ENCODE data around the gene ANO8.

Gene ANO8

DNA sequence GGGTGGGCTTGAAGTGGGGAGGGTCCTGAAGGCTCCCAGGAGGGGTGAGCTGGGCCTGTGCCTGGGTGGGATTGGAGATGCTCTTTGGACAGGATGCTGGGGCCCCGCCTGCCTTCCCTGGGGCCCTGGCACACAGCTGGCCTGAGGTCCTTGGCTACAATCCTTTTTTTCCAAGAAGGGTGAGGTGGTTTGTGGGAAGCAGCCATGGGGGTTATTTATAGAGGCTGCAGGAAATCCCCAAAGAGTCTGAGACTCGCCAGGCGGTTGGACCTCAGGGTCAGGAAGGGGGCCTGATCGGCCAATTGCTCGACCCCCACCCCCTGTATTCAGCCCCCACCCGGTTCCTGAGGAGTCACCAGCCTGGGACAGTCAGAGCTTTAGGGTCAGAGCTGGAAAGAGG, 12.7 kb upstream of the ANO8 start:
- no peak for DNase-seq

DNA sequence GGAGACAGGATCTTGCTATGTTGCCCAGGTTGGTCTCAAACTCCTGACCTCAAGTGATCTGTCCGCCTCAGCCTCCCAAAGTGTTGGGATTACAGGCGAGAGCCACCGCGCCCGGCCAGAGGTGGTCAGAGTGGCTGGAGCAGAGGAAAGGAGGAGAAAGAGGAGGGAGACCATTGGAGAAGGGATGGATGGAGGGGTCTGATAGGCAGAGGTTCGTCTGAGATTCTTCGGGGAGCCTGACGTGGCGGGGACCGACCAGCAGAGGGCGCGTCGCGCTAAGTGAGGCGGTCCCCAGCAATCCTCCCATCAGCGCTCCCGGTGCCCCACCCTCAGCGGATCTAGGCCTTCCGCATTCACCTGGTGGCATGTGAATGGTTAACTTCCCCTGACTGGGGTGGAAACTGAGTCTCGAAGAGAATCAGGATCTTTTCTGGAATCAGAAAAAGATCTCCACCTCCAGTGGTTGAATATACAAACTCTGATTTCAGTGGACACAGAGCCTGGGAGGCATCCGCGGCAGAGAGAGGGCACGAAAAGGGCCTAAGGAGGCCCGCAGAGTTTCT, 11.5 kb upstream of the ANO8 start:
- DNase-seq = peak; percentile 84

DNA sequence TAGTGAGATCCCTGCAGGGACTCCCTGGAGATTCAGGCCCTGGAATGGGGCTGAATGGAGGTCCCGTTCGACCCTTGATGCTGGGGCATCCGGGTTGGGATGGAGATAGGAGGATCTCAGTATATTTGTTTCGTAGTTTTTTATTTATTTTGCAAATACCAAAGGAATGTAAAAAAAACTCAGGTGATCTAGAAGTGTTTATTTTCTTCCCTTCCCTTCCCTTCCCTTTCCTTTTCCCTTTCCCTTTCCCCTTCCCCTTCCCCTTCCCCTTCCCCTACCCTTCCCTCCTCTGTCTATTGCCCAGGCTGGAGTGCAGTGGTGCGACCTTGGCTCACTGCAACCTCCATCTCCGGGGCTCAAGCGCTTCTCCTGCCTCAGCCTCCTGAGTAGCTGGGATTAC, 7.2 kb upstream of the ANO8 start:
- DNase-seq = no peak

DNA sequence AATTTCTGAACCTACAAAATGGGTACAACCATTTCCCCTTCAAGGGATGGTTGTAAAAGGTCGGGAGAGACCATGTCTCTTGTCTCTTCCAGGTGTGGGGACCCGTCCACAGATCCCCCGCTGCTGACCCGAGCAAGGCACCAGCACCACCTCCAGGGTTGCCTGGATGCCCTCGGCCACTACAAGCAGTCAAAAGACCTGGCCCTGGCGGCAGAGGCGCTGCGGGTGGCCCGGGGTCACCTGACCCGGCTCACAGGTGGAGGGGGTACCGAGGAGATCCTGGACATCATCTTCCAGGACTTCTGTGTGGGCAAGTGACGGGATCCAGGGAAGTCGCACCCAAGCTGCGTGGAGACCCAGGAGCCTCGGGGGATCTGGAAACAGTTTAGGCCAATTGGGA, 6.7 kb upstream of the ANO8 start:
- no peak for DNase-seq

DNA sequence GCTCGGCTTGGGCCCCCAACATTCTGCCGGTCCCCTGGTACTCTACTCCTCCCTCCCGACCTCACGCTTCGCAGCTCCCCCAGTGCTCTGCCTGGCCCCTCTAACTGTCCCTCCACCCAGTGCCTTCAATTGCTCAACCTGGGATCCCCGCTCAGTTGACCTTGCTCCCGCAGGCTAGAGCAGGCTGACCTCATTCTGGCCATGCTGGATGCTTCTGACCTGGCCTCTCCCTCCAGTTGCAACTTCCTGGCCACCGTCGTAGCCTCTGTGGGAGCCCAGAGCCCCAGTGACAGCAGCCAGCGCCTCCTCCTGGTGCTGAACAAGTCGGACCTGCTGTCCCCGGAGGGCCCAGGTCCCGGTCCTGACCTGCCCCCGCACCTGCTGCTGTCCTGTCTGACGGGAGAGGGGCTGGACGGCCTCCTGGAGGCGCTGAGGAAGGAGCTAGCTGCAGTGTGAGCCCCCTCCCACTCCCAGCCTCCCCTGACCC, 6.3 kb upstream of the ANO8 start:
- DNase-seq = no peak

DNA sequence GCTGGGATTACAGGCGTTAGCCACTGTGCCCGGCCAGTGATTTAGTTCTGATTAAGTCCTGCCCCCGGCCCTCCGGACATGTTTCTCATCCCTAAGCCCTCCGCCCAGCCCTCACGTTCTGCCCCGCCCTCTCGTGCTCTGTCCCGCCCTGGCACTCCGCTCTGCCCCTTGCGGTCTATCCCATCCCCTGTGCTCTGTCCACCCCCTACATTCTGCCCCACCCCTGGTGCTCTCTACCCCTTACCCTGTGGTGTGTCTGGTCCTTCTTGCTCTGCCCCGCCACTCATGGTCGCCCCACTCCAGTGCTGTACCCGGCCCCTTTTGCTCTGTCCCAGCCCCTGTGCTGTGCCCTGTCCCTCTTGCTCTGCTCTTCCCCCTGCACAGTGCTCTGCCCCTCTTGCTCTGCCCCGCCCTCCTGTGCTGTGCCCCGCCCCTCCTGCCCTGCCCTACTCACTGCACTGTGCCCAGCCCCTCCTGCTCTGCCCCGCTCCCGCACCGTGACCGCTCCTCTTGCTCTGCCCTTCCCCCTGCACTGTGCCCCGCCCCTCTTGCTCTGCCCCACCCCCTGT, 5.7 kb upstream of the ANO8 start:
- no peak for DNase-seq

DNA sequence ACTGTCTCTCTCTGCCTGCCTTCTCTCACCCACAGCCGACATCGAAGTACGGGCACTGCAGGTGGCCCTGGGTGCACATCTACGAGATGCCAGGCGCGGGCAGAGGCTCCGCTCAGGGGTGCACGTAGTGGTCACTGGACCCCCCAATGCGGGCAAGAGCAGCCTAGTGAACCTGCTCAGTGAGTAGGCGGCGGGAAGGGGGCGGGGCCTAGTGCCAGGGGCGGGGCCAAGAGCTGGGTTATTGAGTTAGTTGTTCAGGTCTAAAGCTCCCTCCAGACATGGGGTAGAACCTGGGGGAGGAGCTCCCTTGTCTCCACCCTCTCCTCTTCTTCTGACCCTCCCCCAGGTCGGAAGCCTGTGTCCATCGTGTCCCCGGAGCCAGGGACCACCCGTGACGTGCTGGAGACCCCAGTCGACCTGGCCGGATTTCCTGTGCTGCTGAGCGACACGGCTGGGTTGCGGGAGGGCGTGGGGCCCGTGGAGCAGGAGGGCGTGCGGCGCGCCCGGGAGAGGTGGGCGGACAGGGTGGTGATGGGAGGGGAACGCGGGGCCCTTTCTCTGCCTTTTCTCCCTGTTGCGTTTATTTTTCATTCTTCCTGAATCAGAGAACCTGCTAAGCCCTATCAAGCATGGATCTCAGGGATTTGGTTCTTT, 4.6 kb upstream of the ANO8 start:
- DNase-seq = peak; percentile 63

DNA sequence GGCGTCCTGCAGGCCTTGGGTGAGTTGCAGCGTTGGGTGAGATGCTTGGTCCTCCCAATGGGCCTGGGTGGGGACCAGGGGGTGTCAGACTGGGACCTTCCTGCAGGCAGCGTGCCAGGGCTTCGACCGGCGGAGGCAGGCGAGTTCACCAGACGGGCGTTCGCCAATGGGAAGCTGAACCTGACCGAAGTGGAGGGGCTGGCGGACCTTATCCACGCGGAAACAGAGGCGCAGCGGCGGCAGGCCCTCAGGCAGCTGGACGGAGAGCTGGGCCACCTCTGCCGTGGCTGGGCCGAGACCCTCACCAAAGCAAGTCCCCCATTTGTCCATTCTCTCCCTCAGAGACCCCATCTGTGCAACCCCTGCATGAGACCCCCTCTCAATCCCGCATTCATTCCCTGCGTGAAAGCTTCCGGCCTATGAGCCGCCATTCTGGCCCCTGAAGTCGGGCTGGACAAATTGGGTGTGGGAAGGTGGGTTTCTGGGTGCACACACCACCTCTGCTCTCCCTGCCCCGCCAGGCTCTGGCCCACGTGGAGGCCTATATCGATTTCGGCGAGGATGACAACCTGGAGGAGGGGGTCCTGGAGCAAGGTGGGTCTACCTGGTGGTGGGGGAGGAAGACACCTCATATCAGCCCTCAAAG, 3.9 kb upstream of the ANO8 start:
- no peak for DNase-seq

DNA sequence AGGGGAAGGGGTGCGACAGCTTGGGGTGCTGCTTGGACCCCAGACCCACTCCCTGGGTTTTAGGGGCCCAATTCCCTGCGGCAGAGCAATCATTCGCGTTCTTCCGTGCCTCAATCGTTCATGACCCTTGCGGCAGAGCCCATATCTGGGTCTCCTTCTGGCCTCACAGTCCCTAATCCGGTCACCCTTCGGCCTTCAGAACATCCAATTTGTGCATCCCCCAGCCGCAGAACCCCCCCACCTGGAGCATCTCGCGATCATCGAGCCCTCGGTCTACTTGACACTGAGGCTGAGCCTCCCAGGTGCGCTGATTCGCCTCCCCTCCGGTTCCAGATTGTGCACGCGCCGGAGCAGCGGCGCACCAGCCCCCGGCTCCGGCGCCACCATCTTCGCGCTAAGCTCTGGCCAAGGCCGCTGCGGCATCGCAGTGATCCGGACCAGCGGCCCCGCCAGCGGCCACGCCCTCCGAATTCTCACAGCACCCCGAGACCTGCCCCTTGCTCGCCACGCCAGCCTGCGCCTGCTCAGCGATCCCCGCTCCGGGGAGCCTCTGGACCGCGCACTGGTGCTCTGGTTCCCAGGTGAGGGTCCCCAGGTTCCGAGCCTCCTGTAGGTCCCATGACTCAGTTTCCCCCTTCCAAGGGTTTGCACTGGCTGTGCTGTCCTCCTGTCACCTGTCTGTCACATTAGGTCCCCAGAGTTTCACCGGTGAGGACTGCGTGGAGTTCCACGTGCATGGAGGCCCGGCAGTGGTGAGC, 3.2 kb upstream of the ANO8 start:
- DNase-seq = peak; percentile 65

DNA sequence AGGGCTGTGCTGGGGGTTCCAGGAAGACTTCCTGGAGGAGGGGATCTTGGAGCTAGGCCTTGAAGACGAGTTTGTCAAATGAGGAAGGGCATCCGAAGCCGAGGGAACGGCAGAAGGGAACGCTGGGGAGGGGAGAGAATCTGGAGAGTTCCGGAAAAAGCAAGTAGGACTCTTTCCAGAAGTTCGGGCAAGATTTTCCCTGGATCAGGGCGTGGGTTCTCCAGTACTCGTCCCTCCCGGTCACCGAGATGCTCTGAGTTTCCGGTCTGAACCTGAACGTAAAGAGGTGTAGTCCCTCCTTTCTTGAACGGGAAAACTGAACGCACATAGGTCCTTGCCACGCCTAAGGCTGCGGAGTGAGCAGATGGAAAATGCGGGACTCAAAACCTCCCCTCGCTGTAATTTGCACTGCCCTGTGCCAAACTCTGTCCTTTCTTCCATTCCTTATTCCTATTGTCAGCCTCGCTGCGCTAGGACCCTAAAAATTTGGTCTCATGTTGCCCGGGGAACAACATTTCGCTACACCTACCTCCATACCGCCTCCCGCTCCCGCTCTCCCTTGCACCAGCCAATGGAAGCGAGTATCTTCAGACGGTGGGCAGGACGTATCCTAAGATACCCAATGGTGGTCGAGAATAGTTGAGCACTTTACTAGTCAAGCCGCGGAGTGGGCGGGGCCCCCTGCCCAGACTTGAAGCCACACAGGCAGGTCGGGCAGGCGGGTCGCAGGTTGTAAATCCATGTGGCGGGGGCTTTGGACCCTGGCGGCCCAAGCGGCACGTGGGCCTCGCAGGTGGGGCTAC, 2.4 kb upstream of the ANO8 start, which contains the start of gene GTPBP3:
GTPBP3 (plus strand) TSS at position 682 of the 803 bp plus-strand sequence; CDS start at position 741, 59 bp downstream.
- DNase-seq = peak; percentile 99

DNA sequence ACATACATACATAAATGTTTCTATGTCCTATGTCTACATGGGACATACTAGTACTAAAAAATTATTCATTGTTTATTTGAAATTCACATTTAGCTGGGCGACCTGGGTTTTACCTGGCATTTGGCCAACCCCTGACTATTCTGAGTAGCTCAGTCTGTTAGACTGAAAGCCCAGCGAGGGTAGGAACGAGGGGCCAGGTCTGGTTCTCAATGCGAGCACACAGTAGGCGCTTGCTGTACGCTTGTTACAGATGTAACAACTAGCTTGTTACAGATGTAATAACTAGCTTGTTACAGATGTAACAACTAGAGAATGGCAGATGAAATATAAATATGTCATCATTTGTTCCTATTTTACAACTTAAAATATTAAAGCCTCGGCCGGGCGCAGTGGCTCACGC, 920 bp upstream of the ANO8 start:
- no peak for DNase-seq

DNA sequence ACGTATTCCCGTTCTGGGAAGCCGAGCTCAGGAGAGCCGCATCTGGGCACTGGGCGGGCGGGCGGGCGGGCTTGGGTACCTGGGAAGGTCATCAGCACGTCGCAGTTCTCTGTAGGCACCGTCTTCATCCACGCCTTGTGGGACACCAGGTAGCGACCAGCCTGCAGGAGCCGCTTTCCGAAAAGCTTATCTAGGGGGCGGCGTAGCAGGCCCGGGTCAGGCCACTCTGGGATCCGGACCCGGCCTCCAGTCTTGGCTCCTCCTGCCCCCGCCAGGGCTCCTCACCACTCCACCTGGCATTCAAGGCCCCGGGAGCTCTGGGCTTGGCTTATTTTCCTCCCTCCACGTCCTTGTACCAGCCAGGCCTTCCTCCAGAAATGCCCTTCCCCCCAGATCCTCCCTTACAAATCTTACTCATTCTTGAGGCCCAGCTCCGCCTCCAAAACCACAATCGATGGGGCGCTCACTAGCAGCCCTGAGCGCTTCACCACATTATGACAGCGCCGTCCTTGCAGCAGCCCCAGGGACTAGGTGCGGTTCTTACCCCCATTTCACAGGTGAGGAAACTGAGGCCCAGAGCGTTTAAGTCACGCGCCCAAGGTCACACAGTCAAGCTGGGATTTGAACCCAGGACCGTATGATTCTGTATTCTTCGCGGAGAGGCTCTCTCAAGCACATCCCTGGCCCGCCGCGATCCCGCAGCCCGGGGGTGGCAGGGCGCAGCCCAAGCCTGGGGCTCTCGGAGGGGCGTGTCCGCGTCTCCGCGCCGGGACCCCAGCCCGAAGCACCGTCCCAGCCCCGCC, 843 bp downstream of the ANO8 start:
- peak; percentile 91 for DNase-seq

DNA sequence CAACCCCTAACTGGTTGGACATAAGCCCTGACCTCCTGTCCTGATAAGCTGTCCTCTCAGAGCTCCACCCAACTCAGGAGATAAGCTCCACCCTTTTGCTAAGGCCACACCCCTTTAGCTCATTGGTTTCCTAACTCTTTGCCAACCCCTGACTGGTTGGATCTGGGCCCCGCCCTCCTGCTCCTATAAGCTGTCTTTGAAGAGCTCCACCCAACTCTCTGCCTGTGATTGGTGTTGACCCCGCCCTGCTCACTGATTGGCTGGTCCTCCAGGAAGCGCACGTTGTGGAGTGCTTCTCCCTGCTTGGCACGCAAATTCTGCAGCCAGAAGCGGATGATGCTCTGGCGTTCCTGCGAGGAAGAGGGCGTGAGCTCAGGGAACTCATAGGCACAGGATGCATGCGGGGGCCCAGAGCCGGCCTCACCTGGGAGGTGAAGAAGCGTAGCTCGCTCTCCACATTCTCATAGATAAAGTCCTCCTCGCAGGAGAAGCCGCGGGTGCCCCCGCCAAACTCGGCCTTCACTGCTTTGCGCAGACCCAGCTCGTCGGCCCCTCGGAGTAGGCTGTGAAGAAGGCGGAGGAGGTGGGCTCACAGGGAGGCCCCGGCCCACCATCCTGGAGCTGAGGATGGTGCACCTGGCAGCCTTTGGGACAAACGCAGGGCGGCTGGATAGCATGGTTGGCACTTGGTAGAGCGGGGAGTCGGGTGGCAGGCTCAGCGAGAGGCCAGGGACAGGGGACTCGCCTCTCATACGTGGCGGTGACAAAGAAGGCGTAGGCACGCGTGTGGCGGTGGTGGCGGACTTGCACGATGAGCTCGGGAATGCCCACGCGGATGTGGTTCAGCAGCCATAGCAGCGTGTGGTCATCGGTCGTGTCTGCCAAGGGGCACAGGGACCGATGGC, 1.7 kb downstream of the ANO8 start:
- DNase-seq = peak; percentile 42

DNA sequence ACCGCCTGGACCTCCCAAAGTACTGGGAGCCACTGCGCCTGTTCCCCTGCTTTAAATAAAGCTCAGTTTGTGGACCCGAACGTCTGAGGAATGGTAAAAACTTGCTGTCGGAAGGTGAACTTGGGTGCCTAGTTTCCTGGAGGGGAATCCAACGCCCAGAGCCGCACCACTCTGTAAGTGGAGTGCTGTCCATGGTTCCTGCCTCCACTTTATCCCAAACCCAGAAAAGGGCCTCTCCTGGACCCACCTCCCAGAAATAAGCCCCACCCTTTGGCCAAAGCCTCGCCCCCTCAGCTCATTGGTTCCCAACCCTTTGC, 2.3 kb downstream of the ANO8 start:
- no peak for DNase-seq

DNA sequence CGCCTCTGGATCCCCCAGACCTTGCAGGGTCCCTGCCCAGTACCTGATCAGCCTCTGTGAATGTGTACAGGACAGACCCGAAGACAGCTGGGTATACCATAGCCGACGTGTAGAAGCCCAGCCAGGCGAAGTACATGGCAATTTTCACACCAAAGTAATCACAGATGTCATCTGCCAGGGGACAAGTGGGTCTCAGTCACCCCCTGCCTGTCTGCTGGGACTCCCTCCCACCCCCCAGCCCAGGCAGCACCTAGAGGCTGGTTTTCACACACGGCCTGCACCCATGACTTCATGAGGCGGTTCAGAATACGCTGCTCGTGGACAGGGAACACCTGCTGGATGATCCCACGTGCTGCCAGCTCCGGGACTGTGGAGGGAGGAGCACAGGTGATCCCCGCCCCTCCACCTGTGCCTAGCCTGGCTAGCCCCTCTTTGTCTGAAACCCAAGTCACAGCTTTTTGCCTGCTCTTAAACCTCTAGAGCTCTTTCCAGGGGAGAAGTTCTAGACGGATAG, 3.6 kb downstream of the ANO8 start:
- DNase-seq = no peak

DNA sequence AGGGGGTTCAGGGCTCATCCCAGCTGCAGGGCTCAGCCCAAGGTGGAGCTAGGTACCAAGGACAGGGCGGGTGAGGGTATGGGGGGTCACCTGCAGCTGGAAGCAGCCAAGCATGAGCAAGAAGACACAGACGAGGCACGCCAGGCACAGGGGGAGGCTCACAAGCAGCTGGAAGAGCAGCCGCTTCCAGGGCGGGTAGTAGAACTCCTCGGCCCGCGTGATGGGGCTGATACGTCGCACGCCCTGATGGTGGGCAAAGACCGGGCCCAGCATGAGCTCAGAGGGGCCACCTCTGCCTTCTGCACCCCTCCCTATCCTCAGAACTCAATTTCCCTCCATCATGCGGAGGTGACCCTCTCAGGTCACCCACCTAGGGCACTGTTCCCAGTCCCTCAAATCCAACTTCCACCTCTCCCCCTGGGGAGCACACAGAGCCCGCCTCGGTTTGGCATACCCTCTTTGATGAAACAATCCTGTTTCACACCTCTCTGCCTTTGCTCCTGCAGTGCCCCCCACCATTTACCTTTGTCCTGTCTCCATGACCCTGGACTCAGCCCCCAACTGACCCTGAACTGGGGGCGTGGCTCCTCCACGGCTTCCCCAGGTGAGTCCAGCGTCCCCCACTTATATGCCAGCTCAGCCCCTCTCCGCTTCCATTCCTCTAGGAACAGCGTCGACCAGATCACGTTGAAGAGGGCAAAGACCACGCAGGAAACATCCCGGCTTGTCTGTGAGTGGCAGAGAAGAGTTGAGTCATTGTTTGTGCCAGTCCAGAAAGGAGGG, 4.2 kb downstream of the ANO8 start:
- no peak for DNase-seq

DNA sequence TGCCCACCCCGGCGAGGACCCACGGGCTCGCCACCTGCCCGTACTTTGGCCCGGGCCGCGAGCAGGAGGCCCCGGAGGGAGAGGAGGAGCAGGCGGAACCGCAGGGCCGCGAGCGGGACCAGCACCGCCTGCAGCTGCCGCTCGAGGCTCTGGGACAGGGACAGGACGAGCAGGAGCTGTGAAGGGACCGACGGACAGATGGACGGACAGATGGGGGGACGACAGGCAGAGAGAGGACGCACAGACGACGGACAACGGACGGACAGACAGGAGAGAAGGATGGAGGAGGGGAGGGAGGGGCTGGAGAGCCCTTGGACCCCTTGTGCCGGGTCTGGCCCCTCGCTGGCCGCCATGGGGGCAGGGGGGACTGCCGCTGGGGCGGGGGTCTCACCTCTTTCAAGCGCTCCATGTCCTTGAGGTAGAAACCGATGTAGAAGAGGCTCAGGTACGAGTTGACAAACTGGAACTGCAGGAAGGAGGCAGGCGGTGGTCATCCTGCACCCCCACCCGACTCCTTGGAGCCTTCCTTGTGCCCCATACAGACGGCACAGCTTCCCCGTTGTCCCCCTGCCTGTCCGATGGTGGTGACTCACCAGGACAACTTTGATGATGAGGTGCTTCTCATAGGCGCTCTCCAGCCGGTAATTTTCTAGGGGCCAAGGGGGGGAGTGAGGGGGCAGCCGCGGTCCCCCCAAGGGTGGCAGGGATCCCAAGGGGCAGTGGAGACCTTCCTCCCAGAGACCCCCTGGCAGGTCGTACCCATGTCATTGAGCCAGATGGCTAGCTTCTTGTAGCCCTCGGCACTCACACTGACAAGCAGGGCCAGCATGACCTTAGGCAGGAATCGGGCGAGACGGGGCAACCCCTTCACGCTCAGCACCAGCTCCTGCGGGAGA, 5.0 kb downstream of the ANO8 start:
- no peak for DNase-seq
